Transverse colon (tissue), 4 donors: Measurements from ENCODE around the gene TRAK1. TPM values are rescaled to one million over a fixed set of nuclear protein-coding genes. Genes with fewer than 3 reads are reported as not detected.
A peak's percentile ranks its signal among the peaks of the same experiment; 100 is the strongest.

Experiments used
- DNase-seq: peaks from one replicate; pipeline ENCODE4 v3.0.0-alpha.2; 2019
- H3K27ac ChIP-seq, 4 donors: fragments of 200-600 bp; sonication (generic); 2 replicates each; pipeline ENCODE4 v1.5.1; 2016 to 2018; ENCODE audit warnings: inconsistent platforms in 4 of 4
- H3K27me3 ChIP-seq: fragments of 200-600 bp; sonication (generic); 2 replicates; pipeline ENCODE4 v1.5.1; 2017; ENCODE audit warnings: inconsistent platforms
- H3K36me3 ChIP-seq, 4 donors: fragments of 200-600 bp; sonication (generic); 2 replicates each; pipeline ENCODE4 v1.5.1; 2017 to 2019; ENCODE audit warnings: inconsistent platforms in 4 of 4
- H3K4me1 ChIP-seq, 4 donors: fragments of 200-600 bp; sonication (generic); 2 replicates each; pipeline ENCODE4 v1.5.1; 2017 to 2020; ENCODE audit warnings: inconsistent platforms in 4 of 4
- H3K4me3 ChIP-seq, 4 donors: fragments of 200-600 bp; sonication (generic); 1 replicate in 1 of 4; 2 replicates in 3 of 4; pipeline versions ENCODE4 v1.5.1 to v1.6.1; 2017 to 2019; ENCODE audit warnings: inconsistent platforms in 4 of 4
- H3K9me3 ChIP-seq, 2 donors: fragments of 200-600 bp; sonication (generic); 2 replicates each; pipeline ENCODE4 v1.5.1; 2017 to 2019; ENCODE audit warnings: inconsistent platforms in 2 of 2
- EP300 ChIP-seq: sonication (generic); formaldehyde crosslinking; IDR thresholded peaks from one replicate; pipeline ENCODE4 v1.6.1; 2017; ENCODE audit warnings: antibody characterized with exemption, low read depth
- POLR2A ChIP-seq: fragments of 450-650 bp; IDR thresholded peaks from one replicate; pipeline ENCODE4 v1.6.1; 2016; ENCODE audit warnings: antibody characterized with exemption, mild to moderate bottlenecking, moderate library complexity
- POLR2AphosphoS5 ChIP-seq, 3 donors: sonication (generic); formaldehyde crosslinking; IDR thresholded peaks; one replicate each; pipeline ENCODE4 v1.6.1; 2016; ENCODE audit warnings: antibody characterized with exemption in 3 of 3
- WGBS, 2 donors: methylation state at CpG; one replicate each; pipeline ENCODE4 v1.1.5; 2018; ENCODE audit warnings: low coverage in 1 of 2; 5-methylcytosine and 5-hydroxymethylcytosine counted together
- in situ Hi-C, 4 donors: fragments of 200-750 bp; cut with MboI; loops; one replicate each; pipeline versions ENCODE4 v1.15.0 to v1.15.1; 2017; ENCODE audit warnings: low sequenced_read_pairs in 3 of 4, low pct_ligation_motif_present in 1 of 4, low pct_unique_long_range_greater_than_20kb in 1 of 4
- intact Hi-C: fragments of 100-400 bp; cut with DNase I; formaldehyde crosslinking; loops from one replicate; pipeline ENCODE4 v1.15.1; 2023; ENCODE audit warnings: low total_unique reads
- total RNA-seq, 4 donors: library from RNA; depleted of rRNA; stranded (reverse); fragments of >200 nt; gene quantifications; one replicate each; pipeline ENCODE4 v1.1.0, GENCODE V29; 2016
- TF ChIP-seq, protein P1 (sequence below), 5 experiments: fragments of 200-600 bp in 3 of 5; fragments of 450-650 bp in 2 of 5; sonication (generic) in 3 of 5; IDR thresholded peaks; 1 replicate in 2 of 5; 2 replicates in 3 of 5; pipeline ENCODE4 v1.5.1; 2016 to 2017; ENCODE audit warnings: antibody characterized with exemption in 5 of 5, inconsistent platforms in 3 of 5, mild to moderate bottlenecking in 2 of 5, moderate library complexity in 1 of 5

TRAK1 gene
- total RNA-seq, 4 donors from 2014 or later = 91.7 to 247 (median 115) TPM

DNA sequence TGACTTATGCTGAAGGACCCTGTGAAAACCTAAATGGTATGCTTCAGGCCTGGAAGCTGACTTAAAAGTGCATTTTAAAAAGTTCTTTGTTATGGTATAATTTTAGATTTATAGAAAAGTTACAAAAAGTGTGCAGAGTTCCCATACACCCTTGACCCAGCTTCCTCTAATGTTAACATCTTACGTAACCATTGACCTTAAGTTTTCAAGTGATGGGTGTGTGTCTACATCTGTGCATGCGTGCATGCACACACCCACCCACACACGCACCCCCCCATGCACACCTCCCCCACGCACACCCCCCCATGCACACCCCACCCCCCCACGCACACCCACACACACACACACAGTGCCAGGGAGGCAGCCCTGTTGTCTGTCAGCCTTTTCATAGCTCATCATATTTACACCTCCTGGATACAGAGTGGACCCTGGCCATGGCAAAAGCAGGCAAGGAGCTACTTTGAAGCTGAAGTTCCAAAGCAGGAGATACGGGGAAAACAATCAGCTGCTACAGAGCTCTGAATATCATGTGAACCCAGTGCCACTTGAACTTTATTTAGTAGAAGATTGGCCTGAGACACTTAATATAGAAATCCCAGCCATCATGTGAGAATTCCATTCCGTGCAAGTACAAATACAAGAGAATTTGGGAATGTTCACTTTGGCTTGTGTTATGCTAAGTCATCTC is 30.0 kb upstream of the TRAK1 start:
- in situ Hi-C loops = no loop called here
- no peaks in the 10 kb centered on the region for H3K36me3 ChIP-seq
- no peak overlapping the region for H3K4me3 ChIP-seq
- peaks cover 13 to 77% (median 50%) of the 10 kb centered on the region in 4 donors for H3K4me1 ChIP-seq
- no peak for DNase-seq
- H3K27ac ChIP-seq = peak overlapping the region; percentile 65 to 81 (median 76)
- intact Hi-C loops = no loop called here
- WGBS, 2 donors = 54 to 60% methylated on average over 4 to 7 of the region's 7 CpGs
- TF ChIP-seq POLR2A (no peak), EP300 (no peak), POLR2AphosphoS5 (IDR thresholded peaks at IDR 0.05) (no peak)
- TF ChIP-seq, protein P1, sequence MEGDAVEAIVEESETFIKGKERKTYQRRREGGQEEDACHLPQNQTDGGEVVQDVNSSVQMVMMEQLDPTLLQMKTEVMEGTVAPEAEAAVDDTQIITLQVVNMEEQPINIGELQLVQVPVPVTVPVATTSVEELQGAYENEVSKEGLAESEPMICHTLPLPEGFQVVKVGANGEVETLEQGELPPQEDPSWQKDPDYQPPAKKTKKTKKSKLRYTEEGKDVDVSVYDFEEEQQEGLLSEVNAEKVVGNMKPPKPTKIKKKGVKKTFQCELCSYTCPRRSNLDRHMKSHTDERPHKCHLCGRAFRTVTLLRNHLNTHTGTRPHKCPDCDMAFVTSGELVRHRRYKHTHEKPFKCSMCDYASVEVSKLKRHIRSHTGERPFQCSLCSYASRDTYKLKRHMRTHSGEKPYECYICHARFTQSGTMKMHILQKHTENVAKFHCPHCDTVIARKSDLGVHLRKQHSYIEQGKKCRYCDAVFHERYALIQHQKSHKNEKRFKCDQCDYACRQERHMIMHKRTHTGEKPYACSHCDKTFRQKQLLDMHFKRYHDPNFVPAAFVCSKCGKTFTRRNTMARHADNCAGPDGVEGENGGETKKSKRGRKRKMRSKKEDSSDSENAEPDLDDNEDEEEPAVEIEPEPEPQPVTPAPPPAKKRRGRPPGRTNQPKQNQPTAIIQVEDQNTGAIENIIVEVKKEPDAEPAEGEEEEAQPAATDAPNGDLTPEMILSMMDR (IDR thresholded peaks at IDR 0.05) = no peak
- no peaks in the 10 kb centered on the region for H3K27me3 ChIP-seq
- no peaks in the 10 kb centered on the region for H3K9me3 ChIP-seq

DNA sequence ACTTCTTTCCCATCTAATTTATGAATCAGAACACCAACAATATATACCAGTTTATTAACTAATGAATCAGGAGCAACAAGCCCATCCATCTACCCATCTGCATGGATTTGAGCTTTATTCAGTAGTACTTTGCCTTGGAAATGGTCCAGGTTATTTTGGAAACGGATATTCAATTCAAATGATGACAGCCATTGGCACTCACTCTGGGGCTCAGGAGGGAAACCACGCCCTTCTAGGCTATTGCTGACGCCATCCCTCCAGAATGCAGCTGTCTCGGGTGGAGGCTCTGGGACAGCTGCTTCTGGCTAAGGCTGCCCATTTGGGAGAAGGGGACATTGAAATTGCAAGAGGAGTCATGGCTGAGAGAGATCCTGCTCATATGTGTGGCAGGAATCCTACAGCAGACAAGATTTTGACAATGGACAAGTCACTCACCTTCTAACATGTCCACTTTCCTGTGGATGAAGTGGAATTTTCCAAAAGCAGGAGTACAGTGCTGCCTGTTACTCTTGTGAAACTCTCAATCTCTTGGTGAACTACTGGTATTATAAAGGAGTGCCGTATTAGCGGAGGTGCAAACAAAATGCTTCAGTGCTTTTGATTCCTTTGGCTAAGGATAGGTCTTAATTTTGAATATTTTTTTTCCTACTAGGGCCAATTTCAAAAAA is 29.3 kb upstream of the TRAK1 start:
- Histone ChIP-seq H3K4me1 (peaks cover 20 to 77% (median 52%) of the 10 kb centered on the region in 4 donors), H3K4me3 (no peak overlapping the region), H3K27me3 (no peaks in the 10 kb centered on the region), H3K27ac (peak overlapping the region; percentile 65 to 81 (median 76)), H3K9me3 (no peaks in the 10 kb centered on the region), H3K36me3 (no peaks in the 10 kb centered on the region)
- no peak for TF ChIP-seq EP300
- TF ChIP-seq POLR2A = no peak
- peak; percentile 9 to 69 (median 68) for TF ChIP-seq POLR2AphosphoS5 (IDR thresholded peaks at IDR 0.05)
- TF ChIP-seq, protein P1 (IDR thresholded peaks at IDR 0.05) = no peak
- 44 to 50% methylated on average over 4 to 6 of the region's 6 CpGs for WGBS, 2 donors
- peak; percentile 72 for DNase-seq
- intact Hi-C loops (no loop called here), in situ Hi-C loops (no loop called here)

DNA sequence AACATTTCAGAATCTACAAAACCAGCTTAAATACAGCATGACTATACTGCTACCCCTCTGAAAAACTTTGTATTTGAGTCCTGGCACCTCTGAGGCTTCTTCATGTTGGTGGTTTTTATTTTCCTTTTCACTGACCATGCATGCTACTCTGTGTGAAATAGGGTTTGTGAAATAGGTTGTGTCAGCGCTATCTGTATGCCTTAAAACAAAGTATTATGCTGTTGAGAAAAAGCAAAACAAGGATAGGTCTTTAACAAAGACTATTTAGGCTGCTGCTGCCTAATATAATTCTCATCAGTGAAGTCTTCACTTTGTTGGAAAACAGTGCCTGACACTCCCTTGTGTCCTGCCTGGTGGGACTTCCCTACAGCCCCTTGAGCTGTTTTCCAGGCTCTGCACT is 28.7 kb upstream of the TRAK1 start:
- in situ Hi-C loops = no loop called here
- 91 to 100% methylated on average over 1 of the region's 1 CpG for WGBS, 2 donors

DNA sequence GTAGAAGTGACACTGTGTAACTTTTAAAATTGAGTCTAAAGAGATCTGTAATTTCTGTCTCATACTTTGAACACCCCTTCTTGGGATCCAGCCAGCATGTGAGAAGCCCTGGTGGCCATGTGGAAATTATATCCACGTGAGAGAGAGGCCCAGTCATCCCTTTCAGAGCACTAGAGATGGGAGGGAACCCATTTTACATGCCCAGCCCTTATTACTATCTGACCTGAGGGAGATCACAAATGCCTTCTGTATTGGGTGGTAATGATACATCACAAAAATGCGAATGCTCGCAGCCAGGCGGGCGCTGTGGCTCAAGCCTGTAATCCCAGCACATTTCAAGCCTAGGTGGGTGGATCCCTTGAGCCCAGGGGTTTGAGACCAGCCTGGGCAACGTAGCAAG is 27.3 kb upstream of the TRAK1 start:
- no peaks in the 10 kb centered on the region for H3K36me3 ChIP-seq
- intact Hi-C loops = no loop called here
- in situ Hi-C loops = no loop called here
- no peaks in the 10 kb centered on the region for H3K27me3 ChIP-seq
- TF ChIP-seq, protein P1 (IDR thresholded peaks at IDR 0.05) = no peak
- TF ChIP-seq POLR2AphosphoS5 (IDR thresholded peaks at IDR 0.05) (no peak), POLR2A (no peak), EP300 (no peak)
- H3K4me3 ChIP-seq = no peak overlapping the region
- no peaks in the 10 kb centered on the region for H3K9me3 ChIP-seq
- H3K4me1 ChIP-seq = peaks cover 29 to 75% (median 47%) of the 10 kb centered on the region in 4 donors
- no peak for DNase-seq
- peak overlapping the region; percentile 65 to 81 (median 76) for H3K27ac ChIP-seq
- WGBS, 2 donors = 81 to 100% methylated on average over 1 to 6 of the region's 6 CpGs

More for the DNA sequence above, 28.7 kb upstream of the TRAK1 start:
- peaks cover 26 to 75% (median 51%) of the 10 kb centered on the region in 4 donors for H3K4me1 ChIP-seq
- intact Hi-C loops = no loop called here
- H3K36me3 ChIP-seq = no peaks in the 10 kb centered on the region
- no peaks in the 10 kb centered on the region for H3K27me3 ChIP-seq
- no peaks in the 10 kb centered on the region for H3K9me3 ChIP-seq
- no peak overlapping the region for H3K4me3 ChIP-seq
- H3K27ac ChIP-seq = peak overlapping the region; percentile 65 to 81 (median 76)
- TF ChIP-seq POLR2AphosphoS5 (IDR thresholded peaks at IDR 0.05) = no peak
- TF ChIP-seq, protein P1 (IDR thresholded peaks at IDR 0.05) = no peak
- TF ChIP-seq EP300 = no peak
- no peak for TF ChIP-seq POLR2A
- DNase-seq = no peak
